ENCODE data around the gene TTYH3. TPM values are rescaled to one million over a fixed set of nuclear protein-coding genes. Genes with fewer than 3 reads are reported as not detected.
A peak's percentile ranks its signal among the peaks of the same experiment; 100 is the strongest.

Gene TTYH3
- total and polyA plus RNA-seq, 2 of the 13 experiments (the other 11 are each of a cell fraction or from before 2014, with no cell fraction given) = 26.3 to 50.0 TPM

GRCh38 chr7:2647594-2648172, 15.9 kb downstream of the TTYH3 start (continued):
- no peak for TF ChIP-seq ZNF770 (CRISPR knock-in tag; IDR thresholded peaks at IDR 0.05)
- TF ChIP-seq ZNF687 (CRISPR knock-in tag; IDR thresholded peaks at IDR 0.05) = peak; percentile 34; the same call in 1 of the 2 replicates
- TF ChIP-seq PHF20 (CRISPR knock-in tag; IDR thresholded peaks at IDR 0.05) = no peak
- no peak for TF ChIP-seq ZNF205 (CRISPR knock-in tag; IDR thresholded peaks at IDR 0.05)
- TF ChIP-seq ZBTB1 (CRISPR knock-in tag; IDR thresholded peaks at IDR 0.05; ENCODE audit: borderline replicate concordance) = no peak
- no peak for TF ChIP-seq TCF7 (IDR thresholded peaks at IDR 0.05; ENCODE audit: low read depth)
- peak; percentile 5; the same call in 1 of the 2 replicates for TF ChIP-seq RXRA (CRISPR knock-in tag; IDR thresholded peaks at IDR 0.05)
- no peak for TF ChIP-seq ZSCAN30 (CRISPR knock-in tag; IDR thresholded peaks at IDR 0.05)
- no peak for TF ChIP-seq NFE2L1 (CRISPR knock-in tag; IDR thresholded peaks at IDR 0.05; ENCODE audit: borderline replicate concordance)
- peak; percentile 52 for TF ChIP-seq AGO2 (optimal IDR thresholded peaks at IDR 0.05; ENCODE audit: low read depth, low read length)
- no peak for TF ChIP-seq HHEX (CRISPR knock-in tag; IDR thresholded peaks at IDR 0.05)
- no peak for TF ChIP-seq GMEB2 (CRISPR knock-in tag; IDR thresholded peaks at IDR 0.05; ENCODE audit: low read depth)
- no peak for TF ChIP-seq ZEB1 (IDR thresholded peaks at IDR 0.05; ENCODE audit: insufficient replicate concordance, low read depth)

Data from HepG2 (cell line).